ENCODE results near the gene FBXL3.
A peak's percentile ranks its signal among the peaks of the same experiment; 100 is the strongest.

FBXL3 gene, protein sequence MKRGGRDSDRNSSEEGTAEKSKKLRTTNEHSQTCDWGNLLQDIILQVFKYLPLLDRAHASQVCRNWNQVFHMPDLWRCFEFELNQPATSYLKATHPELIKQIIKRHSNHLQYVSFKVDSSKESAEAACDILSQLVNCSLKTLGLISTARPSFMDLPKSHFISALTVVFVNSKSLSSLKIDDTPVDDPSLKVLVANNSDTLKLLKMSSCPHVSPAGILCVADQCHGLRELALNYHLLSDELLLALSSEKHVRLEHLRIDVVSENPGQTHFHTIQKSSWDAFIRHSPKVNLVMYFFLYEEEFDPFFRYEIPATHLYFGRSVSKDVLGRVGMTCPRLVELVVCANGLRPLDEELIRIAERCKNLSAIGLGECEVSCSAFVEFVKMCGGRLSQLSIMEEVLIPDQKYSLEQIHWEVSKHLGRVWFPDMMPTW

DNA sequence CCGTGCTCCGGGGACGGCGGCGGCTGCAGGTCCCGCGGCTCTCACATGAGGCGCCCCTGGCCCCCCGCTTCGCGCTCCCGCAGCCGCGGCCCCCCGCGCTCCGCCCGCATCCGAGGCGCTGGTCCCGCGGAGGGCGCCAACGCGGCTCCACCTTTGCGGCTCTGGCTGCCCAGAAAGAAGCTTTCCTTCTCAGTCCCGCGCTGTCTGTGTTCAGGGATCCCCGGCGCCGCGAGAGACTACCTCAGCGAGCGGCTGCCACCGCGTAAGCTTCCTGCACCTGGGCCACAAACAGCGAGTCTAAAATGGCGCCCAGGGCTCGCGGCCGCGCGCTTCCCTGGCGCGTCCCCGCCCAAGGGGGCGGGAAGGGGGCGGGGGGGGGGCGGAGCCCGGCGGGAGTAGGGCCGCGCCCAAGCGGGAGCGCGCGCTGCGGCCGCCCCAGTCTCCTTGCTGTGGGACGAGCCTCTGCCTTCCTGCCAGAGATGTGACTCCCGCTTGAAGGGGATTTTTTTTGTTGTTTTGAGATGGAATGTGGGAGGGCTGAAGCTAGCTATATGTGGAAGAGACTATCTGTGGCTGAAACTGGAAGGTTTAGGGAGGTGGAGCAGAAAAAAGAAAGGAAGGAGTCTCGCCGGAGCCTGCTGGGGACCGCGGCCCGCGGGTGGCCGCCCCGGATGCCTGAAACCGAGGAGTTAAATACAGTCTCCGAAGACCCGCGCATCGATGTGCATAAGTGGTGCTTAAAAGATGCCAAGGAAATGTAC, at the start of gene FBXL3:
FBXL3 (minus strand) TSS at position 299 of the 761 bp plus-strand sequence. CDS start 5,299 bp downstream, outside the sequence.
- Histone ChIP-seq H3K4me1 (ENCODE audit: insufficient read depth, poor library complexity, severe bottlenecking) (peaks cover 35% of the 10 kb centered on the region), H3K36me3 (ENCODE audit: low read depth) (peaks cover 17% of the 10 kb centered on the region; the same call in 1 of the 2 replicates), H3K27ac (ENCODE audit: poor library complexity, severe bottlenecking) (peak within 1 kb of the TSS; percentile 65), H3K9me3 (ENCODE audit: severe bottlenecking) (no peaks in the 10 kb centered on the region), H3K4me3 (ENCODE audit: severe bottlenecking) (peak within 1 kb of the TSS; percentile 85), H3K27me3 (ENCODE audit: insufficient read depth, poor library complexity, severe bottlenecking) (no peaks in the 10 kb centered on the region)
- TF ChIP-seq, protein P1, sequence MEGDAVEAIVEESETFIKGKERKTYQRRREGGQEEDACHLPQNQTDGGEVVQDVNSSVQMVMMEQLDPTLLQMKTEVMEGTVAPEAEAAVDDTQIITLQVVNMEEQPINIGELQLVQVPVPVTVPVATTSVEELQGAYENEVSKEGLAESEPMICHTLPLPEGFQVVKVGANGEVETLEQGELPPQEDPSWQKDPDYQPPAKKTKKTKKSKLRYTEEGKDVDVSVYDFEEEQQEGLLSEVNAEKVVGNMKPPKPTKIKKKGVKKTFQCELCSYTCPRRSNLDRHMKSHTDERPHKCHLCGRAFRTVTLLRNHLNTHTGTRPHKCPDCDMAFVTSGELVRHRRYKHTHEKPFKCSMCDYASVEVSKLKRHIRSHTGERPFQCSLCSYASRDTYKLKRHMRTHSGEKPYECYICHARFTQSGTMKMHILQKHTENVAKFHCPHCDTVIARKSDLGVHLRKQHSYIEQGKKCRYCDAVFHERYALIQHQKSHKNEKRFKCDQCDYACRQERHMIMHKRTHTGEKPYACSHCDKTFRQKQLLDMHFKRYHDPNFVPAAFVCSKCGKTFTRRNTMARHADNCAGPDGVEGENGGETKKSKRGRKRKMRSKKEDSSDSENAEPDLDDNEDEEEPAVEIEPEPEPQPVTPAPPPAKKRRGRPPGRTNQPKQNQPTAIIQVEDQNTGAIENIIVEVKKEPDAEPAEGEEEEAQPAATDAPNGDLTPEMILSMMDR (IDR thresholded peaks at IDR 0.05; ENCODE audit: poor library complexity, severe bottlenecking): no peak
- ATAC-seq (ENCODE audit: low read depth) (peak; percentile 65), DNase-seq (ENCODE audit: low spot score) (peak; percentile 72)

DNA sequence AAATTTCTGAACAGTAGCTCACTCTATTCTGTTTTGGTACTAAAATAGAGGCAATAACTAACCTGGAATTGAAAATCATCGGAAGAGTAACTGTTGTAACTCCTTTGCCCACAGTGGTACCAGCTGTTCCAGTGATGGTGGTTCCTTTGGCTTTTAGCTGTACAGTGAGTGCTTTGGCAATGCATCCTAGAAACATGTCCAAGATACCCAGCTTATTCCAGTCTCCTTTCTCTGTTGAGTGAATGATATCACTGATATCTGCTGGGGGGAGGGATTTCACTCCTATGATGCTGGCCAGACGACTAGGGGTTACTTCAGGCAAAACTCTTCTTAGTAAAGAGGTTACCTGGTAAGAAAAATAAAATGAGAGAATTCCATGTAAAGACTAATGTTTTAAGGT, 40.6 kb upstream of the FBXL3 start:
- DNase-seq (ENCODE audit: low spot score) (no peak), ATAC-seq (ENCODE audit: low read depth) (no peak)
- TF ChIP-seq, protein P1 (IDR thresholded peaks at IDR 0.05; ENCODE audit: poor library complexity, severe bottlenecking): no peak
- Histone ChIP-seq H3K4me3 (ENCODE audit: severe bottlenecking) (no peak overlapping the region), H3K4me1 (ENCODE audit: insufficient read depth, poor library complexity, severe bottlenecking) (no peaks in the 10 kb centered on the region), H3K27me3 (ENCODE audit: insufficient read depth, poor library complexity, severe bottlenecking) (no peaks in the 10 kb centered on the region), H3K27ac (ENCODE audit: poor library complexity, severe bottlenecking) (no peak overlapping the region), H3K9me3 (ENCODE audit: severe bottlenecking) (no peaks in the 10 kb centered on the region), H3K36me3 (ENCODE audit: low read depth) (peaks cover 57% of the 10 kb centered on the region)

DNA sequence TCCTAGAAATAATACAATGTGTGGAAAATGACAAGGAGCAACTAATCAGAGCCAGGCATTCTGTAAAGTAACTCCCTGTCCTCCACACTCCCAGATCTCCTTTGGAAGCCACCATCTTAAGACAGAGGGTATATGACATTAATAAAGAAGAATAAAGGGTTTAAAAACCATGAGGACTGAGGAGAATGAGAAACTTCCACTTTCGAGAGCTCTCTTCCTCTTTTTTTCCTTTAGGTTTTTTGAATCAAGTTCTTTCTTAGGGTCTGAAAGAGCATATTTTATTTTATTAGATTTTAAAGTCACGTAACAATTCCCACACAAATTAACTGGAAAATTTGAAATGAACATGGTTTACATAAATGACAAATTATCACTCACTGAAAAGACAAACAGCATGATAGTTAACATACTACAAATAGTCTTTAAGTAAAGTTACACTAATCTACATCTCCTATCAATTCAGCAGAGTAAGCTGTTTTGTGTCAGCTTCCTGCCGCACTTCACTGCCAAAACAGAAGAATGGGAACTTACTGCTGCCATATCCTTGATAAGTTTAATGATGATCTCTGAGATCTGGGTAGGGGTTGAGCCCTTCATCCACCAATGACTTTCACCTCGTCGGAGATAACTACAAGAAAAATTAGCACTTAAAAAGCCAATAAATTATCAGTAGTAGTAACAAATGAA, 38.6 kb upstream of the FBXL3 start:
- Histone ChIP-seq H3K27me3 (ENCODE audit: insufficient read depth, poor library complexity, severe bottlenecking) (no peaks in the 10 kb centered on the region), H3K4me3 (ENCODE audit: severe bottlenecking) (no peak overlapping the region), H3K9me3 (ENCODE audit: severe bottlenecking) (no peaks in the 10 kb centered on the region), H3K27ac (ENCODE audit: poor library complexity, severe bottlenecking) (no peak overlapping the region), H3K36me3 (ENCODE audit: low read depth) (peaks cover 70% of the 10 kb centered on the region), H3K4me1 (ENCODE audit: insufficient read depth, poor library complexity, severe bottlenecking) (no peaks in the 10 kb centered on the region)
- TF ChIP-seq, protein P1 (IDR thresholded peaks at IDR 0.05; ENCODE audit: poor library complexity, severe bottlenecking): no peak
- DNase-seq (ENCODE audit: low spot score): no peak
- no peak for ATAC-seq (ENCODE audit: low read depth)

DNA sequence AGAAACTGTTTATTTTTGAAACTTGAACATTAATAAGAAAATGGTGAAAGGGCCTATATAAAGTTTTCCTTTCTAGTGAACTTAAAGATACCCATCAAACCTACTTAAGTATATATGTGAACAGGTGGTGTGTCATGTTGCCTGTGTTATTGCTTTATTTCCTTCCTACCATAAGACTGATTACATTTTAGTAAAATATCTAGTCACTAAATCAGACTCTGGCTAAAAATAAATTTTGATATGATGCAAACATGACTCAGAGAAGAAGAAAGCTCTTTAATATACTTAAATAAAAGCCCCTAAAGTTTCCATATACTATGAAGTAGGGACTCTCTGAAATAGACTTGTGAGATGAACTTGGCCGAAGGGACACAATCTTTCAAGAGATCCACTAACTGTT, 35.1 kb upstream of the FBXL3 start:
- ATAC-seq (ENCODE audit: low read depth) (no peak), DNase-seq (ENCODE audit: low spot score) (no peak)
- H3K36me3 ChIP-seq (ENCODE audit: low read depth): peaks cover 53% of the 10 kb centered on the region
- no peaks in the 10 kb centered on the region for H3K4me1 ChIP-seq (ENCODE audit: insufficient read depth, poor library complexity, severe bottlenecking)
- no peak overlapping the region for H3K4me3 ChIP-seq (ENCODE audit: severe bottlenecking)
- no peak overlapping the region for H3K27ac ChIP-seq (ENCODE audit: poor library complexity, severe bottlenecking)
- no peaks in the 10 kb centered on the region for H3K9me3 ChIP-seq (ENCODE audit: severe bottlenecking)
- H3K27me3 ChIP-seq (ENCODE audit: insufficient read depth, poor library complexity, severe bottlenecking): no peaks in the 10 kb centered on the region
- TF ChIP-seq, protein P1 (IDR thresholded peaks at IDR 0.05; ENCODE audit: poor library complexity, severe bottlenecking): no peak
